Trophoblast cell (in vitro differentiated cells and primary cell): ENCODE data around the gene FKBP5.

ENCODE experiments used
- DNase-seq, 2 donors: peaks; one replicate each; pipeline ENCODE4 v3.0.0-alpha.2; 2016
- H2AFZ ChIP-seq: 2 replicates; pipeline ENCODE4 v1.6.1; 2013; ENCODE audit warnings: low read length, moderate library complexity, mild to moderate bottlenecking; ENCODE audit not compliant: insufficient read depth, poor library complexity
- H2AK5ac ChIP-seq: 2 replicates; pipeline ENCODE4 v1.6.1; 2013; ENCODE audit warnings: mild to moderate bottlenecking, low read length
- H2BK120ac ChIP-seq: 2 replicates; pipeline ENCODE4 v1.6.1; 2013; ENCODE audit warnings: low read length, mild to moderate bottlenecking, moderate library complexity; ENCODE audit not compliant: insufficient read depth, poor library complexity
- H2BK12ac ChIP-seq: 2 replicates; pipeline ENCODE4 v1.6.1; 2013; ENCODE audit warnings: mild to moderate bottlenecking, low read length, moderate library complexity
- H2BK5ac ChIP-seq: 2 replicates; pipeline ENCODE4 v1.6.1; 2013; ENCODE audit warnings: low read length, low read depth, moderate library complexity, mild to moderate bottlenecking; ENCODE audit not compliant: poor library complexity
- H3K14ac ChIP-seq: 2 replicates; pipeline ENCODE4 v1.6.1; 2013; ENCODE audit warnings: mild to moderate bottlenecking, low read length
- H3K18ac ChIP-seq: 2 replicates; pipeline ENCODE4 v1.6.1; 2013; ENCODE audit warnings: mild to moderate bottlenecking, low read length
- H3K23ac ChIP-seq: 2 replicates; pipeline ENCODE4 v1.6.1; 2013; ENCODE audit warnings: low read length
- H3K27ac ChIP-seq: 2 replicates; pipeline ENCODE4 v1.5.1; 2013; ENCODE audit warnings: low read depth, mild to moderate bottlenecking, inconsistent platforms, low read length, moderate library complexity
- H3K27me3 ChIP-seq: 2 replicates; pipeline ENCODE4 v1.6.1; 2013; ENCODE audit warnings: inconsistent platforms, mild to moderate bottlenecking, low read length, moderate library complexity; ENCODE audit not compliant: insufficient read depth
- H3K36me3 ChIP-seq, 2 experiments: 1 replicate in 1 of 2; 2 replicates in 1 of 2; pipeline ENCODE4 v1.6.1; 2013; ENCODE audit warnings: low read length in 2 of 2, mild to moderate bottlenecking in 2 of 2, moderate library complexity in 1 of 2; ENCODE audit not compliant: insufficient read depth in 2 of 2, control insufficient read depth in 1 of 2
- H3K4ac ChIP-seq: 2 replicates; pipeline ENCODE4 v1.6.1; 2013; ENCODE audit warnings: low read depth, mild to moderate bottlenecking, low read length, moderate library complexity
- H3K4me1 ChIP-seq, 2 experiments: 1 replicate in 1 of 2; 2 replicates in 1 of 2; pipeline ENCODE4 v1.6.1; 2013; ENCODE audit warnings: low read length in 2 of 2, mild to moderate bottlenecking in 2 of 2, moderate library complexity in 1 of 2; ENCODE audit not compliant: insufficient read depth in 2 of 2, control insufficient read depth in 1 of 2
- H3K4me2 ChIP-seq: 2 replicates; pipeline ENCODE4 v1.6.1; 2013; ENCODE audit warnings: inconsistent platforms, mild to moderate bottlenecking, low read length, moderate library complexity
- H3K4me3 ChIP-seq: 2 replicates; pipeline ENCODE4 v1.5.1; 2013; ENCODE audit warnings: mild to moderate bottlenecking, low read depth, low read length, inconsistent platforms
- H3K79me1 ChIP-seq: one replicate; pipeline ENCODE4 v1.6.1; 2013; ENCODE audit warnings: low read length
- H3K79me2 ChIP-seq: 2 replicates; pipeline ENCODE4 v1.6.1; 2013; ENCODE audit warnings: low read length, mild to moderate bottlenecking; ENCODE audit not compliant: control insufficient read depth, insufficient read depth, poor library complexity
- H3K9ac ChIP-seq: 2 replicates; pipeline ENCODE4 v1.6.1; 2013; ENCODE audit warnings: mild to moderate bottlenecking, low read length
- H3K9me3 ChIP-seq: 2 replicates; pipeline ENCODE4 v1.6.1; 2013; ENCODE audit warnings: low read depth, mild to moderate bottlenecking, control low read depth, inconsistent platforms, low read length; ENCODE audit not compliant: insufficient read depth
- H4K12ac ChIP-seq: 2 replicates; pipeline ENCODE4 v1.6.1; 2013; ENCODE audit warnings: low read depth, mild to moderate bottlenecking, low read length, moderate library complexity
- H4K8ac ChIP-seq: 2 replicates; pipeline ENCODE4 v1.6.1; 2013; ENCODE audit warnings: low read depth, mild to moderate bottlenecking, low read length, moderate library complexity
- H4K91ac ChIP-seq: one replicate; pipeline ENCODE4 v1.6.1; 2013; ENCODE audit warnings: low read depth, mild to moderate bottlenecking, low read length, moderate library complexity
- WGBS: extraction: QIAGEN DNeasy Blood & Tissue Kit; methylation state at CpG from one replicate; pipeline ENCODE4 v1.1.7; 2013; ENCODE audit warnings: missing lambda C conversion rate; ENCODE audit not compliant: insufficient read length, insufficient coverage; ENCODE audit errors: extremely low coverage; 5-methylcytosine and 5-hydroxymethylcytosine counted together

Gene FKBP5

GRCh38 chr6:35717449-35718374 is 29.0 kb upstream of the FKBP5 start:
- Histone ChIP-seq H3K27me3 (no peaks in the 10 kb centered on the region), H3K23ac (no peak overlapping the region), H4K91ac (no peak overlapping the region), H3K4me1 (peaks cover 8 to 14% of the 10 kb centered on the region in 2 experiments), H2AK5ac (no peak overlapping the region), H3K14ac (no peak overlapping the region), H3K79me1 (peaks cover 4% of the 10 kb centered on the region), H3K18ac (no peak overlapping the region), H3K27ac (no peak overlapping the region), H3K9me3 (no peaks in the 10 kb centered on the region), H3K4ac (no peak overlapping the region), H3K9ac (no peak overlapping the region), H3K36me3 (no peaks in the 10 kb centered on the region), H4K8ac (no peak overlapping the region), H3K79me2 (no peaks in the 10 kb centered on the region), H2BK120ac (no peak overlapping the region), H2BK12ac (no peak overlapping the region), H2AFZ (no peak overlapping the region), H3K4me3 (no peak overlapping the region), H4K12ac (no peak overlapping the region), H2BK5ac (no peak overlapping the region), H3K4me2 (no peak overlapping the region)
- DNase-seq = no peak
- WGBS = no CpG with 5 or more reads among the region's 19 CpGs

- no peak for DNase-seq
- Histone ChIP-seq H3K18ac (no peak overlapping the region), H3K23ac (no peak overlapping the region), H4K91ac (no peak overlapping the region), H3K4me3 (no peak overlapping the region), H3K4me1 (peaks cover 8 to 14% of the 10 kb centered on the region in 2 experiments), H3K27me3 (no peaks in the 10 kb centered on the region), H2BK12ac (no peak overlapping the region), H3K79me1 (peaks cover 4% of the 10 kb centered on the region), H3K27ac (no peak overlapping the region), H3K36me3 (no peaks in the 10 kb centered on the region), H3K79me2 (no peaks in the 10 kb centered on the region), H2BK5ac (no peak overlapping the region), H3K9ac (no peak overlapping the region), H4K12ac (no peak overlapping the region), H3K9me3 (no peaks in the 10 kb centered on the region), H2AK5ac (no peak overlapping the region), H3K4ac (no peak overlapping the region), H2BK120ac (no peak overlapping the region), H3K4me2 (no peak overlapping the region), H2AFZ (no peak overlapping the region), H4K8ac (no peak overlapping the region), H3K14ac (no peak overlapping the region)
- WGBS = no CpG with 5 or more reads among the region's 2 CpGs
These were observed 28.1 kb upstream of the FKBP5 start for GRCh38 chr6:35716798-35717197.

GRCh38 chr6:35713006-35713767 is 24.5 kb upstream of the FKBP5 start:
- Histone ChIP-seq H3K4ac (no peak overlapping the region), H3K9ac (no peak overlapping the region), H3K18ac (no peak overlapping the region), H3K4me2 (no peak overlapping the region), H4K91ac (no peak overlapping the region), H3K9me3 (peaks cover 2% of the 10 kb centered on the region), H3K14ac (no peak overlapping the region), H3K4me3 (no peak overlapping the region), H2BK120ac (no peak overlapping the region), H2BK5ac (no peak overlapping the region), H3K36me3 (no peaks in the 10 kb centered on the region), H2BK12ac (no peak overlapping the region), H3K79me2 (no peaks in the 10 kb centered on the region), H3K27me3 (no peaks in the 10 kb centered on the region), H4K12ac (no peak overlapping the region), H3K23ac (no peak overlapping the region), H3K27ac (no peak overlapping the region), H3K79me1 (no peaks in the 10 kb centered on the region), H4K8ac (no peak overlapping the region), H2AFZ (no peak overlapping the region), H2AK5ac (no peak overlapping the region), H3K4me1 (no peaks in the 10 kb centered on the region)
- WGBS = no CpG with 5 or more reads among the region's 7 CpGs
- DNase-seq = no peak

GRCh38 chr6:35711731-35712130 is 23.0 kb upstream of the FKBP5 start:
- no peak overlapping the region for H3K23ac ChIP-seq

More at GRCh38 chr6:35711731-35712130, 23.0 kb upstream of the FKBP5 start:
- Histone ChIP-seq H3K9me3 (peaks cover 2% of the 10 kb centered on the region), H4K12ac (no peak overlapping the region), H3K36me3 (no peaks in the 10 kb centered on the region), H3K27me3 (no peaks in the 10 kb centered on the region), H2BK12ac (no peak overlapping the region), H2AK5ac (no peak overlapping the region), H3K18ac (no peak overlapping the region), H3K79me2 (no peaks in the 10 kb centered on the region), H3K14ac (no peak overlapping the region), H2AFZ (no peak overlapping the region), H2BK120ac (no peak overlapping the region), H3K9ac (no peak overlapping the region), H3K4me2 (no peak overlapping the region), H3K4ac (no peak overlapping the region), H3K79me1 (no peaks in the 10 kb centered on the region), H3K4me3 (no peak overlapping the region), H3K4me1 (no peaks in the 10 kb centered on the region), H3K27ac (no peak overlapping the region), H4K91ac (no peak overlapping the region), H4K8ac (no peak overlapping the region), H2BK5ac (no peak overlapping the region)
- no CpG with 5 or more reads among the region's 7 CpGs for WGBS
- DNase-seq = no peak
